ENCODE measurements around the gene DLG2.
A peak's percentile ranks its signal among the peaks of the same experiment; 100 is the strongest.
"Not testable (repeated sequence)": the region's sequence is repeated elsewhere in the genome, so short reads cannot be mapped to it uniquely, and the experiment has no call there.

The DLG2 gene

GRCh38 chr11:84901991-84902390, 725.2 kb downstream of the DLG2 start:
- DNase-seq (ENCODE audit: low spot score): no peak

GRCh38 chr11:84899740-84900139, 727.4 kb downstream of the DLG2 start:
- peak; percentile 3 for DNase-seq (ENCODE audit: low spot score)

- DNase-seq (ENCODE audit: low spot score): no peak
Measured at GRCh38 chr11:84899134-84899533, 728.0 kb downstream of the DLG2 start.

GRCh38 chr11:84894666-84895065, 732.5 kb downstream of the DLG2 start:
- DNase-seq (ENCODE audit: low spot score): no peak

GRCh38 chr11:84890676-84891075, 736.5 kb downstream of the DLG2 start:
- DNase-seq (ENCODE audit: low spot score): no peak

- no peak for DNase-seq (ENCODE audit: low spot score)
Measured at GRCh38 chr11:84889556-84889955, 737.6 kb downstream of the DLG2 start.

- no peak for DNase-seq (ENCODE audit: low spot score)
Measured at GRCh38 chr11:84887055-84887629, 740.0 kb downstream of the DLG2 start.

GRCh38 chr11:84886344-84886743, 740.8 kb downstream of the DLG2 start:
- no peak for DNase-seq (ENCODE audit: low spot score)

GRCh38 chr11:84884836-84885235, 742.3 kb downstream of the DLG2 start:
- no peak for DNase-seq (ENCODE audit: low spot score)

- no peak for DNase-seq (ENCODE audit: low spot score)
Measured at GRCh38 chr11:84882056-84882455, 745.1 kb downstream of the DLG2 start.

- no peak for DNase-seq (ENCODE audit: low spot score)
Measured at GRCh38 chr11:84871116-84871515, 756.0 kb downstream of the DLG2 start.

- DNase-seq (ENCODE audit: low spot score): no peak
Measured at GRCh38 chr11:84870486-84870885, 756.7 kb downstream of the DLG2 start.

- DNase-seq (ENCODE audit: low spot score): no peak
Measured at GRCh38 chr11:84866922-84867321, 760.2 kb downstream of the DLG2 start.

GRCh38 chr11:84865791-84866535, 761.2 kb downstream of the DLG2 start:
- peak; percentile 4 for DNase-seq (ENCODE audit: low spot score)

- no peak for DNase-seq (ENCODE audit: low spot score)
Measured at GRCh38 chr11:84865257-84865656, 761.9 kb downstream of the DLG2 start.

- DNase-seq (ENCODE audit: low spot score): no peak
Measured at GRCh38 chr11:84857746-84858145, 769.4 kb downstream of the DLG2 start.

GRCh38 chr11:84855508-84856245, 771.5 kb downstream of the DLG2 start:
- DNase-seq (ENCODE audit: low spot score): no peak

- DNase-seq (ENCODE audit: low spot score): no peak
Measured at GRCh38 chr11:84854498-84854880, 772.7 kb downstream of the DLG2 start.

GRCh38 chr11:84853841-84854497, 773.2 kb downstream of the DLG2 start:
- no peak for DNase-seq (ENCODE audit: low spot score)

GRCh38 chr11:84847842-84848241, 779.3 kb downstream of the DLG2 start:
- no peak for DNase-seq (ENCODE audit: low spot score)

- DNase-seq (ENCODE audit: low spot score): not testable (repeated sequence)
Measured at GRCh38 chr11:84840201-84840600, 786.9 kb downstream of the DLG2 start.

GRCh38 chr11:84837402-84838069, 789.6 kb downstream of the DLG2 start:
- DNase-seq (ENCODE audit: low spot score): no peak

All from SW480 (cell line).